GM18526 (cell line): ENCODE results near the gene PROSER1.

Experiments
- POLR2A ChIP-seq: IDR thresholded peaks from 3 replicates; pipeline ENCODE4 v1.6.1; 2011; ENCODE audit not compliant: insufficient read length; ENCODE audit errors: extremely low read depth

PROSER1 gene

DNA sequence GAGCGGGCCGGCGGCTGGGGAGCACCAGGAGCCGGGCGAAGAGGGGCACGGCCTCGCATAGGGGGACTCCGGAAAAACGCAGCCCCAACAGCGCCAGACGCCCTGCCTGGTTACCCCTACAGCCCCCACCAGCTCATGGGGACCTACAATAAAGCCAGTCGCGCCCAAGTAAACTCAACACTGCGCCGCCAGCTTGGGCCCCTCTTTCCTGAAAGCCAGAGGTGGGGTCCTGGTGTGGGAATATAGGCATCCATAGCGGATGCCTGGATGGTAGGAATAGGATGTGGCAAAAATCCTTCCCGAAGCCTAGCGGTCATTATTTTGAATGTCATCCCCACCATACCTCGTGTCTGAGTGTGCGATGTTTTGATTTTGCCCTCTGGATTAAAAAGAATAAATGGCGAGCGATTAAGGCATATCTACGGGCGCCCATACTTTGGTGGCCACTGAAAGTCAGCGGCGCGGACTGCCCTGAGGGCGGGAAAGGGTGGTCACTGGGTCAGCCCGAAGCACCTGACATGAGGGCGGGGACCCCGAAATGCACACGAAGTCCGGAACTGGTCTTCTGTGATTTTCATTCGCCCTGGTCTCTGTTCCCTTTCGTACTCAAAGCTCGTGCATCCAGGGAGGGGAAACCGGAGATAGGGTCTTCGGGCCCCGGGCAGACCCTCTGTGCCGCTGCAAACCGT lies at the start of gene PROSER1, which contains the start of gene NHLRC3:
Gene PROSER1, minus strand, starts transcription at position 210 of the 689 bp plus-strand sequence. CDS start 847 bp downstream, outside the sequence.
Gene NHLRC3, plus strand, starts transcription at position 577 of the 689 bp plus-strand sequence. CDS start 184 bp downstream, outside the sequence.
- peak; percentile 66 for TF ChIP-seq POLR2A

DNA sequence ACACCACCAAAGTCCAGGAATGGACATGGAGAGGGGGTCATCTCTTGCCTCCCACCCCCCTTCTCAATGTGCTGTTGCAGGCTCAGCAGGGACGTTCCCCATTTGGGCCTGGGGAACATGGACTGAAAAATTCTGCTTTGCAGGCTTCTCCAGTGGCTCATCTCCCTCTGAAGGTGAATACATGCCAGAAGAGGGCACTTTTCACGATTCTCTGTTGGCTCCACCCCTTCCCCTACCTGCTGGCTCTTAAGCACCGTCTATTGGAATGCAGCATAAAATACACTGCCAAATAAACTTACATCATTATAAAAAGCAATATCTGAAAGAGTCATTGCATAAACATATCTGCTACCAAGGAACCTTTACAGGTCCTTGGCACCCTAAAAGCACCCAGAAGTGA lies 36.1 kb upstream of the PROSER1 start:
- no peak for TF ChIP-seq POLR2A

DNA sequence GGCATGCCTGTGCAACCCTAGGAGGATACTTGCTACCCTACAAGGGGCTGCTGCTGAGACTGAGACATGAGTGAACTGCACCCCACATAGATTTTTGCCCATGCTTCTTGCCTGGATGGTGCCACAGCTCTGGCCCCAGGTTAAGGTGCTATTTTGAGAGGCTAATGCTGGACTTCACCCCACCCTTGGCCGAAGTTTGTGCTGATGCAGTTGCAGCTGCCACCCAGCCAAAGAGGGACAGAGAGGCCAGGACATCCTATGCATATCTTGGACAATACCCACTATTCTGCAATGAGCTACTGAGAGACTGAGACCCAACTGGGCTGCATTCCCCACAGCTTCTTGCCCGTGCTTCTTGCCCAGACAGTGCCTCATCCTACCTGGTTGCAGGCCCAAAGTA lies 35.0 kb upstream of the PROSER1 start:
- no peak for TF ChIP-seq POLR2A

DNA sequence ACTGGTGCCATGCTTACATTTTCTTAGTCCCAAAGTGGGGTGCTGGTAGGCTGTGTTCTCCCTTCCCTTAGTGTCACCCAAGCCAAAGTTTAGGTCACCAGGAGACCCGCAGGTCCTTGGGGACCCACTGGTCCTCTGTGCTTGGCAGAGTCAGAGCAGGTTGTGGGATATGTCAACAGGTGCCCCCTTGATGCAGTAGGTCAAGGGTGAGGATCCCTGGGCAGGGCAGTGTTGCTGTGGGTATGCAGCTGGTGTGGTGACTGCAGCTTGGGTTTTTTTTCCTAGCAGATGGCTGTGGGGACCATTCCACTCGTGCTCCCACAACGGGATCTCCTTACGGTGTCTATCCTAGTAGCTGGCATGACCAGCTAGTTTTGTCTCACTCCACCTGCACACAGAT lies 24.1 kb upstream of the PROSER1 start:
- TF ChIP-seq POLR2A = no peak

DNA sequence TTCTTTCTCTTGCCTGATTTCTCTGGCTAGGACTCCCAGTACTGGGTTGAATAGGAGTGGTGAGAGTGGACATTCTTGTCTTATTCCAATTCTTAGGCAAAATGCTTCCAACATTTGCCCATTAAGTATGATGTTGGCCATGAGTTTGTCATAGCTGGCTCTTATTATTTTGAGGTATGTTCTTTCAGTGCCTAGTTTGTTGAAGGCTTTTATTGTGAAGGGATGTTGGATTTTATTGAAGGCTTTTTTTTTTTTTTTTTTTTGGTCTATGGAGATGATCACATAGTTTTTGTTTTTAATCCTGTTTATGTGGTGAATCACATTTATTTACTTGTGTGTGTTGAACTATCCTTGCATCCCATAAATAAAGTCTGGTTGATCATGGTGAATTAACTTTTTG lies 20.2 kb upstream of the PROSER1 start:
- TF ChIP-seq POLR2A = no peak

DNA sequence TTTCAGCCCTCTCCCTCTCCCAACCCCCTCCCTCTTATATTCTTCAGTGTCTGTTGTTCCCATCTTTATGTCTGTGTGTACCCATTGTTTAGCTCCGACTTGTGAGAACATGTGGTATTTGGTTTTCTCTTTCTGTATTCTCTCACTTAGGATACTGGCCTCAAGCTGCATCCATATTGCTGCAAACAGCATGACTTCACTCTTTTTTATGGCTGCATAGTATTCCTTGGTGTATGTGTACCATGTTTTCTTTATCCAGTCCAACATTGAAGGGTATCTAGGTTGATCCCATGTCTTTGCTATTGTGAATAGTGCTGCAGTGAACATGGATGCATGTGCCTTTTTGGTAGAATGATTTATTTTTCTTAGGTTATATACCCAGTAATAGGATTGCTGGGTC lies 18.1 kb upstream of the PROSER1 start:
- TF ChIP-seq POLR2A = no peak

DNA sequence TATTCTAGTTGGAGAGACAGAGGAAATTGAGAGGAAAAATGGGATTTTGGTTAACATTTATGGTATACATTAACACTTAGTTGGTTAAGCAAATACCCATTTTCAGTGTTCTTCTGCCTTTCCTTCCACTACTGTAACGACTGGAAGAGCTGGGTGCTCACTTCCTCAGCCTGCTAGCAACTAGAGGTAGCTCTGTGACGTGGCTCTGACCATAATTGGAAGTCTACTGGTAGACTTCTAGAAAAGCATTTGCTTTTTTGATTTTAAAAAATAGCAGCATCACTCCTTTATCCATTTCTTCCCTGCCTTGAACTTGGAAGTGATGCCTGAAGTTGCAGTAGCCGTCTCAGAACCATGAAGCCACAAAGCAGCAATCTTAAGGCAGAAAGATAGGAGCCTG lies 16.2 kb upstream of the PROSER1 start:
- TF ChIP-seq POLR2A = no peak

DNA sequence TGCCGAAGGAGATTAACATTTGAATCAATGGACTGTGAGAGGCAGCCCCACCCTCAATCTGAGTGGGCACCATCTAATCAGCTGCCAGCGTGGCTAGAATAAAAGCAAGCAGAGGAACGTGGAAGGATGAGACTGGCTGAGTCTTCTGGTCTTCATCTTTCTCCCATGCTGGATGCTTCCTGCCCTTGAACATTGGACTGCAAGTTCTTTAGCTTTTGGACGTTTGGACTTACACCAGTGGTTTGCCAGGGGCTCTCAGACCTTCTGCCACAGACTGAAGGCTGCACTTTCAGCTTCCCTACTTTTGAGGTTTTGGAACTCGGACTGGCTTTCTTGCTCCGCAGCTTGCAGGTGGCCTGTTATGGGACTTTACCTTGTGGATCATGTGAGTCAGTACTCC lies 15.1 kb upstream of the PROSER1 start:
- TF ChIP-seq POLR2A = no peak

DNA sequence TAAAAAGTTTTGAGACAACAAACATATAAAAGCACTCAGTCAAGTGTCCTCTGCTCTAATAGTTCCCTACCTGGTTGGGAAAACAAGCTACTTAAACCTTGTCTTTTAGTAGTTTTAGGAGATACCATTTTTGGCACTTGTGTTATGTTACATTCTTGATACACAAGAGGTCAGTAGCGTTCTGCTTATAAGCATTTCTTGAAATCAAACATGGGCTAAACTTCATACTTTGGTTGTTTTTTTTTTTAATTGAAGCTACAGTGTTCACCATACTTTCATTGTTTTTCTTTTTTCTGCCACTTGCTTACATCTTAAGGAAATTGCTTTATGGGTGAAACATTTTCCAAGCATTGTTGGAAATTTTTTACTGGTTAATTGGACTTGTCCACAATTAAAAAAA lies 13.3 kb upstream of the PROSER1 start:
- TF ChIP-seq POLR2A = no peak

DNA sequence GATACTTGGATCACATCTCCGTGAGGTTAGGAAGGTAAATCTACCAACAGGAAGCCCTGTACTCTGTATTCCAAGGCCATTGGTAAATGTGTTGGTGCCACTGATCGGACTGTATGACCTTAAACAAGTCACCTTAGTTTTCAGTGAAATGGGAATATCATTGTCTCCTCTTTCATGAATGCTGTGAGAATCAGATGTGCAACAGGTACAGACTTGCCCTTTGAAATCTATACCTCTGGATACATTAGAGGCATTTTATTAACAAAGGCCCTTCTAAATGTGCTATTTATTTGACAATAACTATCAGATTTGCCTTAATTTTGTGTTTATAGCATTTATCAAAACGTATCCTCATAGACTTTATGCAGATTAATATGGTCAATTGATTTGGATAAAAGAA lies 11.4 kb upstream of the PROSER1 start:
- no peak for TF ChIP-seq POLR2A

DNA sequence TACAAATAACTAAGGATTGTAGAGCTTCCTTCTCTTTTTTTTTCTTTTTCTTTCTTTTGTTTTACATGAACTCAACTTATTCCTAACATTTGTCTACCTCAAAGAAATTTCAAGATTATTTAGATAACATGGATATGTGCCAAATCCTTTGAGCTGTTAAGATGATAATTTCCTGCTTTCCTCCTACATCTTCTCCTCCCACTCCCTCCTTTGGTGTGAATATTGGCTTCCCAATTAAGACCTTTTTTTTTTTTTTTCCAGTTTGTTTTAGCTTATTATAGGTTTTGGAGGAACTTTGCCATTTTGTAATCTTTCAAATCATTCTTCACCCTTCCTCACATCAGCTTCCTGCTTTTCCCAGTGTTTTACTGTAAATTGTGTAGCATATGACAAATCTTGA lies 10.9 kb upstream of the PROSER1 start:
- TF ChIP-seq POLR2A = no peak

DNA sequence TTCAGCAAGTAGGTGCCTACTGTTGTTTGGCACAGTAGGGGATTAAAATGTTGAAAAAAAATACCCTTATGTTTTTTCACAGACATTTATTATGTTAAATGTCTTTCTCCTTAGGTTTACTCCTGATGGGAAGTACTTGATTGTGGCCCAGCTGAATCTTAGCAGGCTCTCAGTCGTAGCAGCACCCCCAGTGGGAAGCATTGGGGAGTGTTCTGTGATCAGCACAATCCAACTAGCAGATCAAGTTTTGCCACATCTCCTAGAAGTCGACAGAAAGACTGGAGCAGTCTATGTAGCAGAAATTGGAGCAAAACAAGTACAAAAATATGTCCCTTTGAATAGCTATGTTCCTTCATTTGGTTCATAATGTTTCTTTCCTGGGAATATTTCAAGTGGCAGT lies 9.7 kb upstream of the PROSER1 start:
- TF ChIP-seq POLR2A = no peak

DNA sequence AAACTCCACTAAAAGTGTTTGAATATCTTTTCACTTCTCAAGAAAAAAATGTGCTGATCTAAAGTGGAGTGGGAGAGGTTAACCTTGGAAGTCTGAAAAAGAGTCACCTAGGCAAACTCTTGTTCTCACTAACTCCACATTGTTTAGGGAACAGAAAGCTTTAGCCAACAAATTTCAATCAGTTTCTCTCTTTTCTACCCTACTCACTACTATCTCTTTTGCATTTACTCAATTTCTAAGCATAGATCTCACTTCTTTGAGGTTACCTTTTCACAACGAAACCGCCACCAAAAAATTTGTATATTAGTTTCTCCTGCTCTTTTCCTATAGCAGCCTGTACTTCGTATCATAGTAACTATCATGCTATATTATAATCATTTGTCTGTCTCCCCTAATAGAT lies 6.6 kb upstream of the PROSER1 start:
- no peak for TF ChIP-seq POLR2A

DNA sequence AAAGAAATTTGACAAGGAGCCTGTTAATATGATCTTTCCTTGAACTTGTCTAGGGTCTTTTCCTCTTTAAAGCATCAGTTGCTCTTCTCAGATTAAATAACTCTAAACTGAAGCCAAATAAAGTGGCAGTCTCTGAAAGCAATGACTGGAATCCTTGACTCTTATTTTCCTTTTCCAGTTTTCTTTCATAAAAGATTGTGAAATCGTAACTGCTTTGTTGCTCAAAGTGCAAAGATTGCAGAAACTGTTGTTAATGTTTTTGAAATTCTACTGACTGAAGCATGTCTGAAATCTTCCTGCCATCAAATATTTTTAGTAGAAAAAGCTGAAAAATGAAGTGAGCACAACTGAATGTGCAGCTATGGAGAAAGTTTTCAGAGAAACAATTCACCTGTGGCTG lies 2.3 kb upstream of the PROSER1 start:
- no peak for TF ChIP-seq POLR2A

DNA sequence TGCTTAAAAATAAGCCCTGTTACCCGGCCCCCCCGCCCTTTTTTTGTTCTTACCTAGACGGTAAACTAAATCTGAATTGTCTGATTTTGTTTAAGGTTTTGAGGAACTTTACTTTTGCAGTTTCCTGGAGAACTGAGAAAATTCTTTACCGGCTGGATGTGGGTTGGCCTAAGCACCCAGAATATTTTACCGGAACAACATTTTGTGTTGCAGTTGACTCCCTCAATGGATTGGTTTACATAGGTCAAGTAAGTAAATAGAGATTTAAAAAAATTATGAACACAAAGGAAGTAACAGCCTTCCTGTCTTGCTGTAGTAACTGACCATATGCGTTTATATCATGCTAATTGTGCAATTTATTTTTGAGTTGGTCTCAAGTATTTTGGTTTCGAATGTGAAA lies 1.2 kb upstream of the PROSER1 start:
- TF ChIP-seq POLR2A = no peak

DNA sequence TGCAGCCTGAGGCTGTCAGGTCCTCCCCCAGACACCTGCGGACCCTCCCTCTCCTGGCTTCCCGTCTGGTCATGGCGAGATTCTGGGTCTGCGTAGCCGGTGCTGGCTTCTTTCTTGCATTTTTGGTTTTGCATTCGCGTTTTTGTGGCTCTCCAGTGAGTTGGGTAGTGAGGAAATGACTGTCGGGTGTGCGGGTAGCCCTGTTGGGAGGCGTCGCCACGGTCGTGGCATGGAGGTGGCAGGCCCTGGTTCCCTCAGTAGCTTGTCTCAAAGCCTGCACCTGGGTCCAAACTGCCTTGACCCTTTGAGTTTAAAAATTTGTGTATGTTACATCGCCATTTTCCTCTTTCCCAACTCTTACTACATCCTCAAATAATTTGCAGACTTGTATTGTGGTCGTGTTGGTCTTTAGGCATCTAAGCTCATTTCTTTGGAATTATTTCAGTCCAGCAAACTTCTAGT lies 711 bp upstream of the PROSER1 start:
- TF ChIP-seq POLR2A = peak; percentile 40

DNA sequence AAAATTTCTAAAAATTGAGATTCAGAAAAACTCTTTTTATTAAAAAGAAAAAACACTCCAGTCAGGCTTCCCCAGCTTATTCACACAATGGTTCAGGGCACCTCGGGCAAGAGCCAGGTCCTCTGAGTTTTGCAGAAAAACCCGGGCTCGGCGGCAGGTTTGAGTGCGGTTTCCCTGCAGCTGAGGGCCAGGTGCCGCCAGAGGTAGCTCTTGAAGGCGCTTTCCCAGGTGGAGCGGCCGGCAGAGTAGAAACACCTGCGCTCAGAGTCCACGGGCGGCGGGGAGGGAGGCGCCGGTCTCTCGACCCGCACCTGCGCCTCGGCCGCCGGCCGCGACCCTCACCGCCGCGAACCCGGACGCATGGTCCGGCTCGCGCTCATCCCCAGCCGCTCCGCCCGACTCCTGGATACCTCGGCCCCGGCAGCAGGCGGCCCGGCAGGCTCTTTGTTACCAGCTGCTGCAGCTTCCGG lies 444 bp downstream of the PROSER1 start:
- no peak for TF ChIP-seq POLR2A

DNA sequence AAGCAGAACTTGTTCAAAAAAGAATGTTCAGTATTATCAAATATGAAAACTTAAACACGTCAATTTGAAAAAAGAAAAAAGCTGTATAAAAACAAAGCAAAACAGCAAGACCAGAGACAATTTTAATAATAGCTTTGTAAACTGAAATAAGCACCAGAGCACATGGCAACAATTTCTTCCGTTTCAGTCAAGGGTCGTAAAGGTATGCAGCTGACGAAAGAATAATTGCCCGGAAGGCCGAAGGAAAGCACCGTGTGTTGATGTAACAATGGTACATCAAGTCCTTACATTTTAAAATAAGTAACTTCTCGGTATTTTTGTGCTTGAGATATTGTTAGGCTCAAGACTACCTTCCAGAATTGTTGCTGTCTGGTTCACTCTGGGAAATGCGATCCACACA lies 1.7 kb downstream of the PROSER1 start:
- no peak for TF ChIP-seq POLR2A

DNA sequence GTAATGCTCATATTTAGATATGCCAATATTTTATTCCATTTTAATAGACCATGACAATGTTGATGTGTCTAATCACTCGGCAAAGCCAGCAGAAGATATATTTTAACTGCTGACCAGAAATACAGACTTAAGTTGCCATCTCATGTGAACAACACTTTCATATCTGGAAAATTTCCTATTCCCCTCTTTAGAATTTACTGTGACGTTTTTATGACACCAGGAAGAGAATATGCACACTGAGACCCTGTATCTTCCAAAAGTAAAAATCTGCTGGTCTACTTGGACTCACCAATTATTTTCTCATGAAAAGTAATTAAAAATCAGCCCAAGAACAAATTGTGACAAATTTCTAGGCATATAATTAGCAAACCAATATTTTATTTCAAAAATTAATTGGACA lies 2.1 kb downstream of the PROSER1 start:
- TF ChIP-seq POLR2A = no peak
